Measurements from ENCODE around the gene CYP24A1. TPM values are rescaled to one million over a fixed set of nuclear protein-coding genes. Genes with fewer than 3 reads are reported as not detected.

Gene CYP24A1
- total RNA-seq, 2 donors from 2014 or later: 0.07 to 0.08 TPM

DNA sequence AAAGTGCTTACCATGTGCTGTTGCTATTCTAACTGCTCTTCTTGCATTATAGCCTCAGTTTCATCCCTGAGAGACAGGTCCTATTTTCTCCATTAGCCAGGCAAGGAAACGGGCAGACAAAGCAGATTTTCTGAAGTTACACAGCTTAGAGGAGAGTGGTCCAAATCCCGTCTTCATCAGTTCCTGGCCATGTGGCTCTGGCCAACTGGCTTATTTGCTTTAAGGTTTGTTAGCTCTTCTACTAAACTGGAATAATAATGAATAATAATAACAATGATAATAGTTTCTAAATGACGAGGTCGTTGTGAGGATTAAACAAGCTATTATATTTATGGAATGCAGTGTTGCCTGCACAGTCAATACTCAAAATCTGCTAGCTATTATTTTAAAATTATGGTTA, 67.6 kb downstream of the CYP24A1 start:
- no peaks in the 10 kb centered on the region for H3K4me1 ChIP-seq
- no peaks in the 10 kb centered on the region for H3K36me3 ChIP-seq
- H3K27ac ChIP-seq: no peak overlapping the region
- intact Hi-C loops (cut with DNase I): no loop called here
- no peak for DNase-seq
- no peak overlapping the region for H3K4me3 ChIP-seq
- no peak overlapping the region for H3K9ac ChIP-seq (ENCODE audit: low read depth in 2 of 2, low read length in 2 of 2)
- H3K27me3 ChIP-seq: no peaks in the 10 kb centered on the region
- TF ChIP-seq, protein P1, sequence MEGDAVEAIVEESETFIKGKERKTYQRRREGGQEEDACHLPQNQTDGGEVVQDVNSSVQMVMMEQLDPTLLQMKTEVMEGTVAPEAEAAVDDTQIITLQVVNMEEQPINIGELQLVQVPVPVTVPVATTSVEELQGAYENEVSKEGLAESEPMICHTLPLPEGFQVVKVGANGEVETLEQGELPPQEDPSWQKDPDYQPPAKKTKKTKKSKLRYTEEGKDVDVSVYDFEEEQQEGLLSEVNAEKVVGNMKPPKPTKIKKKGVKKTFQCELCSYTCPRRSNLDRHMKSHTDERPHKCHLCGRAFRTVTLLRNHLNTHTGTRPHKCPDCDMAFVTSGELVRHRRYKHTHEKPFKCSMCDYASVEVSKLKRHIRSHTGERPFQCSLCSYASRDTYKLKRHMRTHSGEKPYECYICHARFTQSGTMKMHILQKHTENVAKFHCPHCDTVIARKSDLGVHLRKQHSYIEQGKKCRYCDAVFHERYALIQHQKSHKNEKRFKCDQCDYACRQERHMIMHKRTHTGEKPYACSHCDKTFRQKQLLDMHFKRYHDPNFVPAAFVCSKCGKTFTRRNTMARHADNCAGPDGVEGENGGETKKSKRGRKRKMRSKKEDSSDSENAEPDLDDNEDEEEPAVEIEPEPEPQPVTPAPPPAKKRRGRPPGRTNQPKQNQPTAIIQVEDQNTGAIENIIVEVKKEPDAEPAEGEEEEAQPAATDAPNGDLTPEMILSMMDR (IDR thresholded peaks at IDR 0.05): no peak
- H3K9me3 ChIP-seq: no peaks in the 10 kb centered on the region

DNA sequence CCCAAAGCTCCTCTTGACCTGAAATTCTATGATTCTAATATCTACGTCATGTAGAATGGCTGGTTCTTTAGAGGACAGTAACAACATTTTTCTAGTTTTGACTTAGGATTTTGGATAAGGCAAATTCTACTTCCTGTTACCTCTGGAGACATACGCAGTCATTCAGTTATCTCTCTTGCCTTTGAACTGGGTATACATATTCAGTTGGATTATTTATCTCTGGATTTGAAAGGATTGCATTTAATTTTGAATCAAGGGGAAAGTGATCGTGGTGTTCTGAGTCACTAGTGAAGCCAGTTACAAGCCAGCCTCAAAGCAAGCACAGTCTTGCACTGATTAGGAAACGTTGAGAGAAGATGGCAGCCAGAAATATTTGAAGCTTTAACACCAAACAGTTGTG, 68.1 kb downstream of the CYP24A1 start:
- intact Hi-C loops (cut with DNase I): no loop called here
- H3K9me3 ChIP-seq: no peaks in the 10 kb centered on the region
- H3K9ac ChIP-seq (ENCODE audit: low read depth in 2 of 2, low read length in 2 of 2): no peak overlapping the region
- H3K27ac ChIP-seq: no peak overlapping the region
- TF ChIP-seq, protein P1 (IDR thresholded peaks at IDR 0.05): no peak
- H3K27me3 ChIP-seq: no peaks in the 10 kb centered on the region
- no peak overlapping the region for H3K4me3 ChIP-seq
- no peak for DNase-seq
- no peaks in the 10 kb centered on the region for H3K4me1 ChIP-seq
- H3K36me3 ChIP-seq: no peaks in the 10 kb centered on the region

DNA sequence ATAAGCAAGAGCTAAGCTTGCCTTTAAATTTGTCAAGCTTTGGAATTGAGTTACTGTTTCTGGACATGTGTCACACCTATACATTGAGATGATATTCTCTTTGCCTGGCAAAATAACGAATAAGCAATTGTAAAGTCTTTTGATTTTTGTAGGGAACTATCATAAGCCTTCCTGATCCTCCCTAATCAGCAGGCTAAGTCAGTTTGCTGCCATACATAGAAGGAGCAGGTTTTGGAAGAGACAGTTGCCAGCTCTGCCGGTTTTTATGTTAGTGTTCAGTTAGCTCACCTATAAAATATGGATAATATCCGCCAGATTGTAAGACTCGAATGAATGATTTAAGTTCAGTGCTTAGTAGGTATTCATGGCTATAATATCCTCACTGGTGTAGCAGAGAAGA, 69.0 kb downstream of the CYP24A1 start:
- Histone ChIP-seq H3K36me3 (no peaks in the 10 kb centered on the region), H3K27ac (no peak overlapping the region), H3K27me3 (no peaks in the 10 kb centered on the region), H3K4me3 (no peak overlapping the region), H3K9ac (ENCODE audit: low read depth in 2 of 2, low read length in 2 of 2) (no peak overlapping the region), H3K4me1 (no peaks in the 10 kb centered on the region), H3K9me3 (no peaks in the 10 kb centered on the region)
- DNase-seq: no peak
- intact Hi-C loops (cut with DNase I): no loop called here
- TF ChIP-seq, protein P1 (IDR thresholded peaks at IDR 0.05): no peak

DNA sequence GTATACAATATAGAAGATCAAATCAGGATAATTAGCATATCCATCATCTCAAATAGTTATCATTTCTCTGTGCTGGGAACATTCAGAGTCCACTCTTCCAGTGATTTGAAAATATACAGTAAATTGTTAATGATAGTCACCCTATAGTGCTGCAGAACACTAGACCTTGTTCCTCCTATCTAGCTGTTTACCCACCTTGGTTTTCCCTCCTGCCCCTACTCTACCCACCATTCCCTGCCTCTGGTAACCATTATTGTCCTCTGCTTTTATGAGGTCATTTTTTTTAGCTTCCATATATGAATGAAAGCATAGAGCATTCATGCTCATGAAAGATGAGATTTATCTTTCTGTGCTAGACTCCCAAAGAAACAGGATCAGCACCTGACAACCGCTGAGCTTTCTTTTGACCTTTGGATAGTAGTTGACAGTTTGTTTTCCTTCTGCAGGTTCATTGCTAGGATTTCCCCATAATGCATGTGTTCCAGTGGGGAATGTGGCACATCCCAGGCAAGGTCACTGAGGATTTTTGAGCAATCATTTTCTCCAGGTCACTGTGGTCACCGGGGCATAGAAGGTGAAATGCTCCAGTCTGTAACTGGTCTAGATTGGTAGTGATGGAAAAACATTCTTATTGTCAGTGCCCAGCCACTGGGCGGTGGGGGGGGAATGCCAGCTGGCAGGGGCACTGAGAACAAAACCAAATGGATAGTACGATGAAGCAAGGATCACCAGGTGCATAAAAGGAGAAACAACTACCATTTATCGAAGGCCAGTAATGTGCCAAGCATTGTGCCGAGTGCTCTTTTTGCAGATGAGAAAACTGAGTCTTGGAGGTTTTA, 69.8 kb downstream of the CYP24A1 start:
- no peak overlapping the region for H3K27ac ChIP-seq
- H3K36me3 ChIP-seq: no peaks in the 10 kb centered on the region
- H3K9me3 ChIP-seq: no peaks in the 10 kb centered on the region
- H3K4me3 ChIP-seq: no peak overlapping the region
- no peak for DNase-seq
- intact Hi-C loops (cut with DNase I): no loop called here
- no peaks in the 10 kb centered on the region for H3K4me1 ChIP-seq
- TF ChIP-seq, protein P1 (IDR thresholded peaks at IDR 0.05): no peak
- H3K9ac ChIP-seq (ENCODE audit: low read depth in 2 of 2, low read length in 2 of 2): no peak overlapping the region
- H3K27me3 ChIP-seq: no peaks in the 10 kb centered on the region

Other genes with a start within 250 kb of the CYP24A1 start
- gene BCAS1, start 103.4 kb downstream of the CYP24A1 start, total RNA-seq: 100 to 1,000 TPM in 1 of 2 donors, 10 to 100 TPM in 1; 67.9 to 154 TPM
- gene PFDN4, start 34.1 kb upstream of the CYP24A1 start, total RNA-seq: 10 to 100 TPM; 18.7 to 19.0 TPM